GM12878 (cell line): Measurements from ENCODE around the gene GSTP1. TPM values are rescaled to one million over a fixed set of nuclear protein-coding genes. Genes with fewer than 3 reads are reported as not detected.

ENCODE experiments used
- ATAC-seq: fragments of 200-7000 bp; cut with Tn5 transposase; 3 replicates; pipeline ENCODE4 v1.9.1; 2020; ENCODE audit warnings: mild to moderate bottlenecking, moderate library complexity
- BruUV-seq: library from RNA; stranded (reverse); fragments of 400-500 nt; replicated peaks from 2 replicates; lab custom pipeline; 2021; lab: Mats Ljungman, UMichigan
- CTCF ChIA-PET: fragments of 300-600 bp; sonication (Branson Sonifier 250); formaldehyde crosslinking; extraction: SDS; loops from one replicate; lab custom pipeline; 2021; ENCODE audit warnings: inconsistent platforms; lab: Yijun Ruan, JAX
- POLR2A ChIA-PET: fragments of 350-600 bp; formaldehyde crosslinking; extraction: SDS; loops from one replicate; lab custom pipeline; 2021; ENCODE audit warnings: inconsistent platforms; lab: Charles Lee
- RAD21 ChIA-PET: fragments of 300-600 bp; sonication (Branson Sonifier 250); formaldehyde crosslinking; loops from one replicate; lab custom pipeline; 2023; ENCODE audit warnings: antibody characterized with exemption; ENCODE audit not compliant: unreplicated experiment; lab: Charles Lee
- SMC1A ChIA-PET: fragments of 300-600 bp; sonication (Branson Sonifier 250); formaldehyde crosslinking; loops from one replicate; lab custom pipeline; 2023; ENCODE audit not compliant: unreplicated experiment, uncharacterized antibody; lab: Charles Lee
- DNase-seq: peaks from one replicate; pipeline ENCODE4 v3.0.0-alpha.2; 2011; ENCODE audit warnings: low read depth, low spot score
- FAIRE-seq: peaks from 3 replicates; lab custom pipeline; 2011; peaks lifted over from hg19 to GRCh38; lab: Jason Lieb, UNC
- H2AFZ ChIP-seq: 2 replicates; pipeline ENCODE4 v1.6.0; 2011; ENCODE audit warnings: low read depth, low read length, control low read depth; ENCODE audit not compliant: control insufficient read depth
- H3K27ac ChIP-seq: 2 replicates; pipeline ENCODE4 v1.5.1; 2011; ENCODE audit warnings: control low read depth; ENCODE audit not compliant: control insufficient read depth, insufficient read depth
- H3K27me3 ChIP-seq, 2 experiments: replicated peaks in 1 of 2; 2 replicates each; pipeline versions ENCODE4 v1.6.0 to v1.6.1; 2011; ENCODE audit warnings: low read length in 1 of 2; ENCODE audit not compliant: control insufficient read depth in 2 of 2, insufficient read depth in 2 of 2
- H3K36me3 ChIP-seq, 2 experiments: 2 replicates each; pipeline ENCODE4 v1.5.1; 2011; ENCODE audit warnings: low read length in 1 of 2; ENCODE audit not compliant: control insufficient read depth in 2 of 2, insufficient read depth in 2 of 2
- H3K4me1 ChIP-seq: 2 replicates; pipeline ENCODE4 v1.6.1; 2011; ENCODE audit warnings: mild to moderate bottlenecking, low read length, moderate library complexity, mixed read lengths; ENCODE audit not compliant: control insufficient read depth, insufficient read depth
- H3K4me2 ChIP-seq: 2 replicates; pipeline ENCODE4 v1.6.0; 2011; ENCODE audit warnings: control low read depth; ENCODE audit not compliant: control insufficient read depth, insufficient read depth
- H3K4me3 ChIP-seq: fragments of 200-600 bp; sonication (generic); 2 replicates; pipeline ENCODE4 v1.5.1; 2016
- H3K79me2 ChIP-seq: 2 replicates; pipeline ENCODE4 v1.6.0; 2011; ENCODE audit warnings: low read length; ENCODE audit not compliant: control insufficient read depth, insufficient read depth
- H3K9ac ChIP-seq: 2 replicates; pipeline ENCODE4 v1.8.0; 2011; ENCODE audit warnings: low read length, control low read depth, mixed read lengths; ENCODE audit not compliant: control insufficient read depth, insufficient read depth
- H3K9me3 ChIP-seq: replicated peaks from 3 replicates; pipeline ENCODE4 v1.5.1; 2011; ENCODE audit warnings: mild to moderate bottlenecking, low read length; ENCODE audit not compliant: control insufficient read depth, insufficient read depth
- H4K20me1 ChIP-seq: 2 replicates; pipeline ENCODE4 v1.6.0; 2011; ENCODE audit not compliant: control insufficient read depth, insufficient read depth
- BACH1 ChIP-seq: fragments of 450-650 bp; IDR thresholded peaks from 2 replicates; pipeline ENCODE4 v1.6.1; 2017; ENCODE audit warnings: mild to moderate bottlenecking, borderline replicate concordance
- HDGF ChIP-seq: fragments of 450-650 bp; IDR thresholded peaks from 2 replicates; pipeline ENCODE4 v1.6.1; 2016; ENCODE audit warnings: antibody characterized with exemption
- LARP7 ChIP-seq: fragments of 450-650 bp; IDR thresholded peaks from 2 replicates; pipeline ENCODE4 v1.6.1; 2017; ENCODE audit warnings: mild to moderate bottlenecking
- MTA3 ChIP-seq: IDR thresholded peaks from 2 replicates; pipeline ENCODE4 v1.6.1; 2012; ENCODE audit warnings: low read length, inconsistent platforms, borderline replicate concordance
- POLR2A ChIP-seq: IDR thresholded peaks from 2 replicates; pipeline ENCODE4 v1.6.1; 2011; ENCODE audit warnings: low read depth, mild to moderate bottlenecking, low read length
- SPI1 ChIP-seq: IDR thresholded peaks from 2 replicates; pipeline ENCODE4 v1.6.1; 2011; ENCODE audit warnings: low read depth, mild to moderate bottlenecking, low read length, moderate library complexity, borderline replicate concordance; ENCODE audit not compliant: insufficient read depth
- TAF1 ChIP-seq: IDR thresholded peaks from 2 replicates; pipeline ENCODE4 v1.6.1; 2011; ENCODE audit warnings: mild to moderate bottlenecking, low read depth, low read length, borderline replicate concordance
- YBX1 ChIP-seq: fragments of 450-650 bp; IDR thresholded peaks from 2 replicates; pipeline ENCODE4 v1.6.1; 2016; ENCODE audit warnings: antibody characterized with exemption
- ZNF687 ChIP-seq: fragments of 450-650 bp; IDR thresholded peaks from 2 replicates; pipeline ENCODE4 v1.6.1; 2017; ENCODE audit warnings: mild to moderate bottlenecking, moderate library complexity
- WGBS: methylation state at CpG from one replicate; pipeline ENCODE4 v1.1.6; 2016; ENCODE audit warnings: low lambda C conversion rate; ENCODE audit not compliant: insufficient replicate concordance, insufficient coverage; ENCODE audit errors: missing lambda C conversion rate; 5-methylcytosine and 5-hydroxymethylcytosine counted together
- in situ Hi-C: fragments of 300-500 bp; cut with MboI; formaldehyde crosslinking; loops from 9 replicates; pipeline ENCODE4 v1.14.3; 2018; ENCODE audit warnings: mixed read lengths
- intact Hi-C: fragments of 100-400 bp; cut with micrococcal nuclease; formaldehyde crosslinking; loops from one replicate; pipeline ENCODE4 v1.14.2; 2022; ENCODE audit not compliant: unreplicated experiment
- polyA plus RNA-seq, 11 experiments: library from polyadenylated mRNA; depleted of rRNA in 4 of 11; unstranded in 6 of 11; stranded (reverse) in 5 of 11; fragments of >200 nt; fragmentation: Nextera tagmentation in 4 of 11; fragmentation: Illumina TruSeq in 1 of 11; extraction: Ambion mirVana in 4 of 11; extraction: Trizol in 1 of 11; gene quantifications; 1 replicate in 1 of 11; 2 replicates in 10 of 11; pipeline versions ENCODE4 v1.2.1 to v1.2.3, GENCODE V29; 2011 to 2016; ENCODE audit warnings: inconsistent platforms in 2 of 11, missing spikeins in 2 of 11, low read depth in 1 of 11
- total RNA-seq, 4 experiments: library from RNA; depleted of rRNA in 3 of 4; stranded (reverse); fragments of >200 nt in 3 of 4; fragmentation: Illumina TruSeq in 1 of 4; extraction: Trizol in 1 of 4; gene quantifications; 2 replicates each; pipeline versions ENCODE4 v1.2.1 to v1.2.3, GENCODE V29; 2013 to 2021
- TF ChIP-seq, protein P1 (sequence below): fragments of 450-650 bp; IDR thresholded peaks from 2 replicates; pipeline ENCODE4 v1.6.1; 2017; ENCODE audit warnings: mild to moderate bottlenecking, low read depth, inconsistent platforms; ENCODE audit not compliant: poor library complexity, severe bottlenecking

GSTP1 gene
- total and polyA plus RNA-seq, 10 of the 15 experiments (the other 5 are each of a cell fraction or from before 2014, with no cell fraction given): 469 to 1,788 (median 955) TPM

DNA sequence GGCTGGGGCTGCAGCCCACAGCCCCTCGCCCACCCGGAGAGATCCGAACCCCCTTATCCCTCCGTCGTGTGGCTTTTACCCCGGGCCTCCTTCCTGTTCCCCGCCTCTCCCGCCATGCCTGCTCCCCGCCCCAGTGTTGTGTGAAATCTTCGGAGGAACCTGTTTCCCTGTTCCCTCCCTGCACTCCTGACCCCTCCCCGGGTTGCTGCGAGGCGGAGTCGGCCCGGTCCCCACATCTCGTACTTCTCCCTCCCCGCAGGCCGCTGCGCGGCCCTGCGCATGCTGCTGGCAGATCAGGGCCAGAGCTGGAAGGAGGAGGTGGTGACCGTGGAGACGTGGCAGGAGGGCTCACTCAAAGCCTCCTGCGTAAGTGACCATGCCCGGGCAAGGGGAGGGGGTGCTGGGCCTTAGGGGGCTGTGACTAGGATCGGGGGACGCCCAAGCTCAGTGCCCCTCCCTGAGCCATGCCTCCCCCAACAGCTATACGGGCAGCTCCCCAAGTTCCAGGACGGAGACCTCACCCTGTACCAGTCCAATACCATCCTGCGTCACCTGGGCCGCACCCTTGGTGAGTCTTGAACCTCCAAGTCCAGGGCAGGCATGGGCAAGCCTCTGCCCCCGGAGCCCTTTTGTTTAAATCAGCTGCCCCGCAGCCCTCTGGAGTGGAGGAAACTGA, 731 bp downstream of the GSTP1 start:
- intact Hi-C loops (no loop called here), in situ Hi-C loops (no loop called here)
- 32% methylated on average over 33 of the region's 33 CpGs for WGBS
- ATAC-seq (peak; percentile 49), FAIRE-seq (no peak), DNase-seq (no peak)
- peaks cover 58% of the 10 kb centered on the region for H3K4me1 ChIP-seq
- peak overlapping the region; percentile 85 for H3K4me3 ChIP-seq
- no peak overlapping the region; the same call in 1 of the 2 replicates for H2AFZ ChIP-seq
- CTCF ChIA-PET: interaction anchor here (1.1 to 5.8 kb wide), 11 partner anchors 8 to 239 kb away, joined by 3 to 54 read pairs (median 11); partner anchors contain the start of genes NUDT8 and POLD4
- H3K4me2 ChIP-seq: peak overlapping the region; percentile 96
- H3K9ac ChIP-seq: peak overlapping the region; percentile 88
- no TSS peak for BruUV-seq
- peaks cover 42% of the 10 kb centered on the region for H3K79me2 ChIP-seq
- TF ChIP-seq POLR2A (peak; percentile 52; the same call in 1 of the 2 replicates), HDGF (peak; percentile 75; the same call in 1 of the 2 replicates), MTA3 (no peak), TAF1 (0 out of 2 replicates have a peak, but pooled peaks have one; percentile 16), LARP7 (0 out of 2 replicates have a peak, but pooled peaks have one; percentile 48), YBX1 (no peak), BACH1 (no peak), SPI1 (peak; percentile 12; the same call in 1 of the 2 replicates), ZNF687 (peak; percentile 56)
- TF ChIP-seq, protein P1, sequence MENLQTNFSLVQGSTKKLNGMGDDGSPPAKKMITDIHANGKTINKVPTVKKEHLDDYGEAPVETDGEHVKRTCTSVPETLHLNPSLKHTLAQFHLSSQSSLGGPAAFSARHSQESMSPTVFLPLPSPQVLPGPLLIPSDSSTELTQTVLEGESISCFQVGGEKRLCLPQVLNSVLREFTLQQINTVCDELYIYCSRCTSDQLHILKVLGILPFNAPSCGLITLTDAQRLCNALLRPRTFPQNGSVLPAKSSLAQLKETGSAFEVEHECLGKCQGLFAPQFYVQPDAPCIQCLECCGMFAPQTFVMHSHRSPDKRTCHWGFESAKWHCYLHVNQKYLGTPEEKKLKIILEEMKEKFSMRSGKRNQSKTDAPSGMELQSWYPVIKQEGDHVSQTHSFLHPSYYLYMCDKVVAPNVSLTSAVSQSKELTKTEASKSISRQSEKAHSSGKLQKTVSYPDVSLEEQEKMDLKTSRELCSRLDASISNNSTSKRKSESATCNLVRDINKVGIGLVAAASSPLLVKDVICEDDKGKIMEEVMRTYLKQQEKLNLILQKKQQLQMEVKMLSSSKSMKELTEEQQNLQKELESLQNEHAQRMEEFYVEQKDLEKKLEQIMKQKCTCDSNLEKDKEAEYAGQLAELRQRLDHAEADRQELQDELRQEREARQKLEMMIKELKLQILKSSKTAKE: no peak
- no peaks in the 10 kb centered on the region; a peak in 1 of 4 replicates for H3K27me3 ChIP-seq
- POLR2A ChIA-PET: interaction anchor here (0.7 to 3.8 kb wide), 9 partner anchors 12 to 231 kb away, joined by 3 to 25 read pairs (median 3); partner anchors contain the start of genes AIP, POLD4 and TMEM134
- peak overlapping the region; percentile 89 for H3K27ac ChIP-seq
- H3K9me3 ChIP-seq: peaks cover 7% of the 10 kb centered on the region; the same call in 2 of the 3 replicates
- SMC1A ChIA-PET: interaction anchor here (1.0 to 2.5 kb wide), 7 partner anchors 15 to 99 kb away, joined by 3 to 14 read pairs (median 4); partner anchors contain the start of gene NUDT8
- RAD21 ChIA-PET: interaction anchor here (0.6 to 3.6 kb wide), 11 partner anchors 10 to 231 kb away, joined by 3 to 38 read pairs (median 4); partner anchors contain the start of genes NUDT8 and TBC1D10C
- peaks cover 4 to 8% of the 10 kb centered on the region in 2 experiments; a peak in 3 of 4 replicates for H3K36me3 ChIP-seq
- H4K20me1 ChIP-seq: no peaks in the 10 kb centered on the region
